Activated CD8-positive, alpha-beta memory T cell treated with anti-CD3 and anti-CD28 coated beads for 48 hours (primary cell): ENCODE data around the gene ZNF446.
"Not testable (repeated sequence)": the region's sequence is repeated elsewhere in the genome, so short reads cannot be mapped to it uniquely, and the experiment has no call there.

Experiments used
- DNase-seq, 3 experiments: peaks; one replicate each; pipeline ENCODE4 v3.0.0-alpha.2; 2020; ENCODE audit warnings: low read depth in 2 of 3, low spot score in 2 of 3

Gene ZNF446

DNA sequence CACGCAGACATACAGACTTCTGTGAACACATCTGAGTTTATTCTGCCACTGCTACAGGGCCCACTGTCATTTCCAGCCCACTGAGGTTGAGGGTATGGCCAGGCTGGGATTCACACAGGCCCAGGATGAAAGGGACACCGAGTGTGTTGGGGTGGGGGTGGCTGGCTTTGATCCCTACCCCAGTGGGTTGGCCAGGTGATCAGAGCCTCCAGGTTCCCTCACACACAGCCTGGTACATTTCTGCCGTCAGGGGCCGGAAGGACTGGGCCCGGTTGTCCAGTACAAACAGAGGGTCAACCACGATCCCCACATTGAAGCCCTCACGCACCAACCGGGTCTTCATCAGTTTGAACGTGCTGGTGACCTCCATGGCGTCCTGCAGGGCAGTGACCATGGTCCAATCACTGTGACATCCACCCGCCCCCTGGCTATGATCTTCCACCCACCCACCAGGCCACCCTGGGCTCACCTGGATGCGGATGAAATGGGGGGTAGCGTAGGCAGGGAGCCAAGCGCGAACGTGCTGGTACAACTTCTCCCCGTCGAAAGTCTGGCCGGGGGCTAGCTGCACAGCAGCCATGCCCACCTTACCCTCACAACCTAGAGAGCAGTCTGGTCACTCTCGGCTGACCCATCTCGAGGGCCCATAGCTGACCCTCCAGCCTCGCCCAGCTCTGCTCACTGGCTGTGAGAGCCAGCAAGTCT is 22.3 kb downstream of the ZNF446 start:
- no peak for DNase-seq

DNA sequence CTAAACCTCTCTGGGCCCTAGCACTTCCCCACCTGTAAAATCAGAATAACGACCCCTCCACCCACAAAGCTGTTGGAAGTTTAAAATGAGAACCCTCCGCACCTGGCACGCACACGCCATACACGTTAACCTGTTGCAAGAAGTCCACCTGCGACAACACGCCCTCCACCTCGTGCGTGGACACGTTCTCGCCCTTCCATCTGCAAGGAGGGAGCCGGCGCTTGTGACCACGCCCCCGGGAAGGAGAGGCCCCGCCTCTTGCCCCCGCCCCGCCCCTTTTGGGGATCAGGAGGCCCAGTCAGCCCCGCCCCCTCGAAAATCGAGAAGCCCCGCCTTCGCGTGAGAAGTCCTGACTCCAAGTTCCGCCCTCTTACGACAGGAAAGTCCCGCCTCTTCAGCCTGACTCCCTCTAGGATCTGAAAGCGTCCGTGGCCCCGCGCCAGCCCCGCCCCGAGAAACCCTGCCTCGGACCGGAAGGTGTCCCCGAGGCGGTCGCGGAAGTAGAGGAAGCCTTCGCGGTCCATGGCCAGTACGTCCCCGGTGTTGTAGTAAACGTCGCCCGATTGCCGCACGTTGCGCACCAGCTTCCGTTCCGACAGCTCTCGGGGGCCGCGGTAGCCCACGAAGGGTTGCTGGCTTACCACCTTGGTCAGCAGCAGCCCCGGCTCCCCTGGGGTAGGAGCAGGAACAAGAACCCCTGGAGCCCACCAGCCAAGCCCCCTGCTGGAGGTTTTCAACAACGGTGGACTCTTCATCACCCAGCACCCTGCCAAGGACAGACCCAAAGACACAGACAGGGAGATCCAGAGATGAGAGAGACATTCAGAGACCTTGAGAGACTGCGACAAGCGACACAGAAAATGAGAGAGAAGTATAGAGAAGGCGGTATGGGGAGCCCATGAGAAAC is 23.1 kb downstream of the ZNF446 start:
- peak; percentile 96 to 98 (median 97) for DNase-seq

DNA sequence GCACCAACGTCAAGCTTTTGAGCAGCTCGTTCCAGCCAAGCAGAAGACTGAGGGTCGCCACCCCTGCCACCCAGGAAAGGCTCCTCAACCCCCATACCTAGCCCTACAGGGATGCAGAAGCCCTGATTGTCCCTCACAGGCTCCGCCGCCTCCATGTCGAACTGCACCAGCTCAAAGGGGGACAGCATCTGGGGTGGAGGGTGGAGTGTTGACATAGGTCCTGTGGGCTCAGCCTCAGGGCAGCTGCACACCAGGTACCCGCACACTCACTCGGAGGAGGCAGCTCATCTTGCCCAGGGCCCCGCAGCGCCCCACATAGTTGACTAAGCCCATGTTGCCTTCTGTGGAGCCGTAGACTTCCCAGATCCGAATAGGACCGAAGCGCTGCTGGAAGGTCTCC is 24.1 kb downstream of the ZNF446 start:
- DNase-seq: no peak

DNA sequence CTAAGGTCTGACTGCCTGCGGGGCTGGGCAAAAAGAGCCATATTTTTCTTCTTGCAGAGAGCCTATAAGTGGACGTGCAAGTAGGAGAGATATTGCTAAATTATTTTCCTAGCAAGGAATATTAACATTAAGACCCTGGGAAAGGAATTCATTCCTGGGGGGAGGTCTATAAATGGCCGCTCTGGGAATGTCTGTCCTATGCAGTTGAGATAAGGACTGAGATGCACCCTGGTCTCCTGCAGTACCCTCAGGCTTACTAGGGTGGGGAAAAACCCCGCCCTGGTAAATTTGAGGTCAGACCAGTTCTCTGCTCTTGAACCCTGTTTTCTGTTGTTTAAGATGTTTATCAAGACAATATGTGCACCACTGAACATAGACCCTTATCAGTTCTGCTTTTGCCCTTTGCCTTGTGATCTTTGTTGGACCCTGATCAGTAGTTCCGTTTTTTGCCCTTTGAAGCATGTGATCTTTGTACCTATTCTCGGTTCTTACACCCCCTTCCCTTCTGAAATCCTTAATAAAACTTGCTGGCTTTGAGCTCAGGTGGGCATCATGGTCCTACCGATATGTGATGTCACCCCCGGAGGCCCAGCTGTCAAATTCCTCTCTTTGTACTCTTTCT is 31.6 kb downstream of the ZNF446 start:
- not testable (repeated sequence) for DNase-seq

DNA sequence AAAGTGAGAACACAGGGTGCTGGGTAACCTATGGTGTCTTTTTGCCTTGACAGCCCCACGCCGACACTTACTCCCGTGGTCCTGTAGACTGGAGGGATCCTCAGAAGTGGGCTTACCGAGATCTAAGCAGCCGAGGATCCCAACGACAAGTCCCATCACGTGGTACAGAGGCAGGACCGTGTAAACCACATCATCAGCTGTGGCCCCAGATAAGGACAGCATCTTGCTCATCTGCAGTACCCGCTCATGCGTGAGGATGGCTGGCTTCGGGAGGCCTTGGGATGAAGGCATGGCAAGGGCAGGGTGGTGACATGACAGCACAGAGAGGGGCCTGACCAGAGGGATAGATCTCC is 33.6 kb downstream of the ZNF446 start:
- DNase-seq: no peak

DNA sequence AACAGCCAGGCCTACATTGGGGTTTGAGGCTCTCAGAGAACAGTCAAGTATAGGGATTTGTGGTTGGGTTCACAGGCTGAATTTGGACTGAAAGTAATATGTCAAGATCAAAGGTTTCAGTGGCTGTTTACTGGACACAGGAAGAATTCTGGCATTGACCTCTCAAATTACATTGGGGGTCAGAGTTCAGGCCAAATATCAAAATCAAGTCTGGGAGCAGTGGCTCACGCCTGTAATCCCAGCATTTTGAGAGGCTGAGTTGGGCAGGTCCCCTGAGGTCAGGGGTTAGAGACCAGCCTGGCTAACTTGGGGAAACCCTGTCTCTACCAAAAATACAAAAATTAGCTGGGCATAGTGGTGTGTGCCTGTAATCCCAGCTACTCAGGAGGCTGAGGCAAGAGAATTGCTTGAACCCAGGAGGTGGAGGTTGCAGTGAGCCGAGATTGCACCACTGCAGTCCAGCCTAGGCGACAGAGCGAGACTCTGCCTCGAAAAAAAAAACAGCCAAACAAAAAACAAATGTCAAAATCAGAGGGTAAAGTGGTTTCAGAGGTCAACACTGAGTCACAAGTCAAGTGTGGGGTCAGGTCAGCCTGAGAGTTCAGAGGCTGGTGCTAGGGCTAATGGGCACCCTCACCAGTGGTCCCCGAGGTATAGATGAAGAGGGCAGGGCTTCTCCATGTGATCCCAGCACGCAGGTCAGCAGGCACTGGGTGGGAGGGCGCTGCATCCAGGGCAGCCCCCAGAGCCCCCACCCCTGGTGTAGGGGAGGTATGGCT is 34.1 kb downstream of the ZNF446 start:
- no peak for DNase-seq

DNA sequence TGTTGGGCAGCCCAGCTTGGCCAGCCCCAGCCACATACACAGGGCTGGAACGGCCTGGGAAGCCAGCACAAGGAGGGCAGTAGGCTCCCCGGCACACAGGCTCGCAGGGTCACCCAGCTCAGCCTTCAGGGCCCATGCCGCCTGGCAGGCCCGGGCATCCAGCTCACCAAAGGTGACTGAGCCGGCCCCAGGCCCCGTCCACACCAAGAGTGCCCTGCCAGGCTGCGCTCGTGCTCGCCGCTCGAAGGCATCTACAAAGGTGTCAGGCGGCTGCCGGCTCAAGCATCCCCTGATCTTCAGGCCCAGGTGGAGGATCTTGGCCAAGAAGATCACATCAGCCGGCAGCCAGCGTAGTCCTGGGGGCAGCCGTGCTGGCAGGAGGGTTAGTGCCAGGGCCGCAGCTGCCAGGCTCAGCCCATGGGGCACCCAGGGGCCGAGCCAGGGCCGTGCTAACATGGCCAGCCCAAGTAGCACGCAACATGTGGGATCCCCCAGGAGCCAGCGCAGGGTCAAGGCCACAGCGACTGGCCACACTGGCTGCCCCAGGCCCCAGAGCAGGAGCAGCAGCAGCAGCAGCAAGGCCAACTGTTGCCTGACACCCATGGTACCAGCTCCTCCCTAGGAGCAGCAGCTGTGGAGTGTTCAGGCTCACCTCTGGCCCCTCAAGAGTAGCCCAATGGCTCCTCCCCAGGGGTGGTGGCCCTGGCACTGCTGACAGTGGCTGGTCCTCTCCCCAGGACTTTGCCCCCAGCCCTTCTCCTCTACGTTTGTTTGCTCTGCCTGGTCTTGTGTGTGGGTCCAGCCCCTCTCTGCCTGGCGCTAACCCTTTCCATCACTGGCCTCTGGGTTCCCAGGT is 35.4 kb downstream of the ZNF446 start, which contains the start of gene SLC27A5:
Gene SLC27A5 (minus strand): TSS at position 640 of the 856 bp plus-strand sequence. CDS start 37 bp downstream, at position 603.
- DNase-seq: no peak

DNA sequence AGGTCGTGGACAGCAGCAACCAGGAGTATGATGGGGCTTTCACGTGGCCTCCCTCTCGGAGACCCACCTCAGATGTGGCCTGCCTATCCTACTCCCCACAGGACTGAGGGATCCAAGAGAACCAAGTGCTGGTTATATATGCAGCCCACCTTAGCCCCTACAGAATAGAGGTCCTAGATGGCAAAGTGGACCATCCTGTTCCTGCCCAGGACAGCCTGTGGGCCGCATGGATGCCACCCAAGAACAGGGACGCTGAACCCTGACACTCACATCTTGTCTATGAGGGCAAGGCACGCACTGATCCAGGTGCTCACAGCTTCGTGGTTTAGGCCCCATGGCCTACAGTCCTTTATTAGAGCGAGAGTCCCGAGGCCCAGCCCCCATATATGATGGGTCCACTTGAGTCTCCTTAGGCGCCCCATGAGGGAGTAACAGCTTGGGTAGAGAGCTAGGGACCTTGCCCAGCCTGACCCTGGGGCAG is 37.1 kb downstream of the ZNF446 start:
- DNase-seq: no peak

DNA sequence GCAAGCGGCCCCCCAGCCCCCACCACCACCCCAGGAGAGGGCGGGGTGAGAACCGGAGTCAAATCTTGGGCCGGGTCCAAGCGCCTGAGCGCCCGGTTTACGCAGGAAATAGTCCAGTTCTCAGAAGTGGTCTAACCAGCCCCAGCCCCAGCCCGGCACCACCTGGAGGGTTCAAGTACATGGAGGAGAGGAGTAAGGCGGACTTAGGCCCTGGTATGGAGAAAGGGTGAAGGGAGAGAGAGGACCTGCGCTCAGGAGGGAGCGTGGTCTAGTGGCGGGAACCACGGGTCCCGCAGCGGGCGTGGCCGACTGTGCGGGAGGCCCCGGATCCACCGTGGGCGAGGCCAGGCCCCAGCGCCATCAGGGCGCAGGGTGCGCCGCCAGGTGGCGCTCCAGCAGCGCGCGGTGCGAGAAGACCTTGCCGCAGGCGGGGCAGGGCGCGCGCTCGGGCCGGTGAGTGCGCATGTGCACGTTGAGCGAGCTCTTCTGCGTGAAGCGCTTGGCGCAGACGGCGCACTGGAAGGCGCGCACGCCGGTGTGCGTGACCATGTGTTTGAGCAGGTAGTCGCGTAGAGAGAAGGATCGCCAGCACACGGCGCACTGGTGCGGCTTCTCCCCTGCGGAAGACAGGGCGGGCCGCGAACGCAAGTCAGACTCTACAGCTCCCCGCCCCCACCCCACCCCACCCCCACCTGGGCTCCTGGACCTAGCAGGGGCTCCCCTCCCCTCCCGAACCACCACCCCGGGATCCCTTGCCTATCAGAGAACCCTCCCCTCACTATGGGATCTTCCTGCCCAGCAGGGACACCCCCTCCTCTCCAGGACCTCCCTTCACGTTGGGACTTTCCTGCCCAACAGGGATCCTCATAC is 37.8 kb downstream of the ZNF446 start:
- peak; percentile 88 to 94 (median 92) for DNase-seq

DNA sequence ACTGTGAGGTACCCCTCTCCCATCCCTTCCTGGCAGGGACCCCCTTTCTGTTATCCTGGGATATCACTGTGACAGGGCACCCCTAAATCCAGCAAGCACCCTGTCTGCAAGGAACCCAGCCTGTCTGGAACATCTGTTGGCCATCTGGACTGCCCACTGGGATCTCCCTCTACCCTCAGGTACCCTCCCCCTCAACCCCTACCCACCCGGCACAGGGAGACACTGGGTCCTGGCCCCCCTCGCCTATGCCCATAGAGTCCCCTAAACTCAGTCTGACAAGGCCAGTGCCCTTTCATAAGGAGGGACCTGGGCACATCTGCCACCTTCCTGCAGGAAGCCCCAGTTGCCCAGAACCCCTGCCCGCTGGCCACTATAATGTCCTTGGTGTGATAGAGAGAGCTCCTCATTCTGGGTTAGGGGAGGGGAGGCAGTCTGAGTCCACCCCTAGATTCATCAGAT is 38.4 kb downstream of the ZNF446 start:
- no peak for DNase-seq

DNA sequence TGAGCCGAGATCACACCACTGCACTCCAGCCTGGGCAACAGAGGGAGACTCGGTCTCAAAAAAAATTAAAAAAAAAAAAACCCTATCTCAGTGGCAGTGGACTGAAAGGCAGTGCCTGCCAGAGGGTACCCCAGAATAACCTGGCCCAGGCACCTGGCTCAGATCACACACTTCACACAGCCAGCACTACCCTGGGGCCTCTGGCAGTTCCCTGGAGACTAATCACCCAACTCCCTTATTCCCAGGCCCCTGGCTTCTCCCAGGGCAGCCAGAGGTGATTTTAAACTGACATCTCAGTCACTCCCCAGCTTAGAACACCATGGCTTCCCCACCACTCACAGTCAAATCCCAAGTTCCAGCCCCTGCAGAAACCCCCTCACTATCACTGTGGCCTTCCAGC is 39.1 kb downstream of the ZNF446 start:
- no peak for DNase-seq

DNA sequence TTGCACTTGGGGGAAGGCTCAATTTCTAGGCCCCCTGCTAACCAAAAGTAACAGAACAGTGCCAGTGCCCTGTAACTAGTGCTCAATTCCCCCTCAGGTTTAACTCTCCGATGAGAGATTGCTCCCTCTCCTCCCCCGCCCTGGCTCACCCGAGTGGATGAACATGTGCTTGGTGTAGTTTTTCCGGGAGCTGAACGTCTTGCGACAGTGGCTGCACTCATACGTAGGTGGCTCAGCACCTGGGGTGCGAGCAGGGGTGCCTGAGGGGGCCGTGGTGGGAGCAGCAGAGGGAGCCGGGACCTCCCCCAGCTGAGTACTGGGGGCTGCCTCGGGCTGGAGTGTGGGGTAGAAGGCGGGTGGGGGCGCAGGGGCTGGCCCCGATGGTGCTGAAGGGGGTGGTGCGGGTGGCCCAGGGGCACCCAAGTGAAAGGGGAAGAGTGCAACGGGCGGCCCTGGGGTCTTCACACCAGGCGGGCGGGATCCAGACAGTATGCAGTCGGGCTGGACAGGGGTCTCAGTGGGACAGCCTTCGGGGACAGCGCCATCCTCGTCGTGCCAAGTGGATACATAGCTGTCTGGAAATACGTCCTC is 40.2 kb downstream of the ZNF446 start:
- no peak for DNase-seq

DNA sequence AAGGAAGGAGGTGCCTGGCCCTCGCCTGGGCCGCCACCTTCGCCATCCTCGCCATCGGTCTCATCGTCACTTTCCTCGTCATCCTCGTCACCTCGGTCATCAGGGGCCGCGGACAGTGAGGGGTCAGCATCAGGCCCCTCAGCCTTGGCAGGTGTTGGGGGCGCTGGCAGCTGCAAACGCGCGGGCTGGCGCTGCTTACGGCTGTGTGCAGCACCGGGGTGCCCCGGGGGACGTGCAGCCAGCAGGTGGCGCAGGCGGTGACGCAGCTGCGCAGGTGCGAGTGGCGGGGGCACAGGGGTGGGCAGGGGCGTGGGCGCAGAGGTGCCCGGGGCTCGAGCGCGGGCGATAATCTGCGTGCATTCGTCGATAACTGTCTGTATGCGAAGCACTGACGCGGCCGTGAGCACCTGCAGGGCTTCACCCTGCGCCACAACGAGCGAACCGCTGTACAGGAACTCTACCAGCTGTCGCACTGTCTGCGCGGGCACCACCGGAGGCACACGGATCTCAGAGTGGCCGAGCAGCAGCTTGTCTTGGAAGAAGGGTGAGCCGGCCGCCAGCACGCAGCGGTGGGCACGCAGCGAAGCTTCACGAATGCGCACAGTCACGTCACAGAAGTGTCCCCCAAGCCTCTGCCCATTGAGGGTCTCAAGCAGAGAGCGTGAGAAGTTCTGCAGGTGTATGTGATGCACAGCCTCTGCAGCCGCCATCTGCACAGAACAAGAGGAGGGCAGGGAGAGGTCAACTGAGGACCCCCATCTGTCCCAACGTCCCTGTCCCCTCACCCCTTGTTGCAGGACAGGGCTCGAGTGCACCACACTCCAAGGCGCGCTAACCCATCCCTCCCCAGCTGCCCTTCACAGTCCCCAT is 41.0 kb downstream of the ZNF446 start:
- DNase-seq: no peak

DNA sequence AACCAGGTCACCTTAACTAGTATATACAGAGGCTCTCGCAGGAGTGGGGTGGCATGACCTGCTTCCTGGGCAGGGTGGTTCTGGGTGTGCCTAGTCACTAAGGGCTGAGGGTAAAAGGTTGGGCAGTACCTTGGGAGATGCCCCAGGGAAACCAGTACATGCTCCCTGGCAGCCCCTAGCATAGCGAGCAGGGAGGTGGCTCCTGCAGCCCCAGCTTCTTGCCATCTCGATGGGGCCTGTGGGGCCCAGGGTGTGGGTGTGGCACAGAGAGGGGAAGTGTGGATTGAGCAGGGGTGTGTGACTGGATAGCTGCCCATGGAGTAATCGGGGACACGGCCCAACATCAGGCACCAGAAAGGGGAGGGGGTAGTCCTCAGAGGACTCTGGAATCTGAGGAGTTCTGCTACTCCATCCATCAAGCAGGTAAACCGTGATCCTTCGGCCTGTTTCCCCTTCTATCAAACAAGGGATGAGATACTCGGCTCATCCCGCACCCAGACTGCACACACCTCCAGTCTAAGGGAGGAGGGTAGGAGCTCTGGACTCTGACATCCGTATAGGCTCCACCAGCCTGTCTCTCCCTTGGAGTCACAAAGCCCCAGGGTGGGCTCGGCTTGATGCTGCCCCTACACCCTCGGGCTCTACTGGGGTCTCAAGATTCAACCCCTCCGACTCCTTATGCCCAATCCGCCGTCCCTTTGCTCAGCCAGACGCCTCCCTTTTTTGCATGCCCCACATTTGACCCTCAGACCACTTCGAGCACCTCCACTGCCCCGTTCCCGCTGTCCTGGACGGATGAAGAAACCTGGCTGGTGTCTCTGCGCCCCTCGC is 42.3 kb downstream of the ZNF446 start:
- DNase-seq: no peak

DNA sequence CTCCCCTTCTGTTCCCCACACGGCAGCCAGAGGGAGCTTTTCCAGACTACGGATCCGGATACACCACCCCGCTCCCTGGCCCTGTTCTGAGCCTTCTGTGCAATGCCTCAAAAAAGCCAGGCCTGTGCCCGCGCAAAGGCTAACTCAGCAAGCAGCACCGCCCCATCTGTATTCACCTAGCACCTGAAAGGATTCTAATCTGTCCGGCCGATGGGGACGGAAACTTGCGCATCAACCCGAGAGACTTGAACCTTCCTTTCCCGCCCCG is 42.9 kb downstream of the ZNF446 start:
- peak in 1 of 3 experiments; percentile 41 for DNase-seq

DNA sequence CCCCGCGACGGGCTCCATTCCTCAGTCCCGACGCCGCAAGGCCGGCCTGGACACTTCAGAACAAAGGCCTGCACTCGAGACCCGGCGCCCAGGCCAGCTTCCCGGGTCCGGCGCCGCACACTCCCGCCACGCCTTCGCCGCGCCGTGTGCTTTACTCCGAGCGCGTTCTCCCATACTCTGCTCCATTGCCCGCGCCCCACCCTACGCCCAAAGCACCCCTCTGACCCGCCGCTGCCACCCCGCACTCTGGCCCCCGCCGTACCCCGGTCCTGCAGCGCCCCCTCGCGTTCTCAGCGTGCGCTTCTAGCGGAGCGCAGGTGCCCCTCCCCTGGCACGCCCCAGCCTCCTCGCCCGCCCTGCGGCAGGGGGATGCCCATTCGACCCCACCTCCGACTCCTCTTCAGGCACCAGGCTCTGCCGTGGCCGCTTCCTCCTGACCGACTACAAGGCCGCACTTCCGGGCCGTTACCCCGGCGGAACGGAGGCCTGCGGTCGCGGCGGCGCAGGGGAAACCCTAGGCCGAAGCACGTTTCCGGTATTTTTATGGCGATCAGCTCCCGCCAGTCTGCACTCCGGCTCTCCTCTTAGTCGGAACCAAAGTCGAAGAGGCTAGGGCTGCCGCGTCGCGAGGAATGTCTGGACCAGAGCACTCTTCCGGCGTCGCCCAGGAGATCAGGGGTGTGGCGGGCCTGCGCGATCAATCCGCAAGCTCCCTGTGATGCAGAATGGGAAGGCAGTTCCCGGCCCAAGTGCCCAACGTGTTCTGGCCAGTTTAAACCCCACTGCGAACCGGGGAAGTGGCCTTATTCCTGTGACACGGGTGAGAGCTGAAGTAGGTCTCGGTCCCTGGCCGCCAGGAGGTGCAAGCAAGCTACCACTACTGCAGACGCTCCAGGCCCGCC is 43.5 kb downstream of the ZNF446 start, which contains the start of gene ZBTB45:
Gene ZBTB45 (minus strand): TSS at position 456 of the 902 bp plus-strand sequence. CDS start 2,137 bp downstream, outside the sequence.
- DNase-seq: peak; percentile 91 to 93 (median 91)
